Tibial nerve (tissue), 4 donors: ENCODE measurements around the gene FARSB. TPM values are rescaled to one million over a fixed set of nuclear protein-coding genes. Genes with fewer than 3 reads are reported as not detected.

Experiments
- DNase-seq, 2 donors: peaks; one replicate each; pipeline ENCODE4 v3.0.0-alpha.2; 2019; ENCODE audit warnings: low spot score in 2 of 2
- H3K27ac ChIP-seq, 4 donors: fragments of 200-600 bp; sonication (generic) in 3 of 4; one replicate each; pipeline ENCODE4 v1.5.1; 2017 to 2019; ENCODE audit warnings: mild to moderate bottlenecking in 1 of 4
- H3K27me3 ChIP-seq, 2 donors: fragments of 200-600 bp; sonication (generic) in 1 of 2; one replicate each; pipeline versions ENCODE4 v1.5.1 to v1.6.0; 2017 to 2019
- H3K36me3 ChIP-seq, 3 donors: fragments of 200-600 bp; sonication (generic); one replicate each; pipeline ENCODE4 v1.5.1; 2018 to 2019
- H3K4me1 ChIP-seq, 4 donors: fragments of 200-600 bp; sonication (generic) in 3 of 4; one replicate each; pipeline ENCODE4 v1.5.1; 2017 to 2019
- H3K4me3 ChIP-seq, 4 donors: fragments of 200-600 bp; sonication (generic) in 3 of 4; one replicate each; pipeline ENCODE4 v1.5.1; 2017 to 2019; ENCODE audit warnings: mild to moderate bottlenecking in 1 of 4, moderate library complexity in 1 of 4
- H3K9me3 ChIP-seq, 4 donors: fragments of 200-600 bp; sonication (generic) in 3 of 4; one replicate each; pipeline ENCODE4 v1.5.1; 2017 to 2019
- CTCF ChIP-seq, 5 experiments: fragments of 200-600 bp in 3 of 5; fragments of 450-650 bp in 2 of 5; sonication (generic) in 3 of 5; IDR thresholded peaks; one replicate each; pipeline ENCODE4 v1.5.1; 2016 to 2019; ENCODE audit warnings: antibody characterized with exemption in 5 of 5, mild to moderate bottlenecking in 3 of 5, moderate library complexity in 2 of 5
- EP300 ChIP-seq, 2 donors: sonication (generic); formaldehyde crosslinking; IDR thresholded peaks; one replicate each; pipeline ENCODE4 v1.6.1; 2017; ENCODE audit warnings: antibody characterized with exemption in 2 of 2, mild to moderate bottlenecking in 1 of 2
- POLR2A ChIP-seq, 2 donors: fragments of 450-650 bp; IDR thresholded peaks; one replicate each; pipeline ENCODE4 v1.6.1; 2017; ENCODE audit warnings: antibody characterized with exemption in 2 of 2, mild to moderate bottlenecking in 2 of 2, moderate library complexity in 2 of 2
- WGBS, 2 donors: methylation state at CpG; one replicate each; pipeline ENCODE4 v1.1.5; 2018; 5-methylcytosine and 5-hydroxymethylcytosine counted together
- total RNA-seq, 4 donors: library from RNA; depleted of rRNA; stranded (reverse); fragments of >200 nt; gene quantifications; one replicate each; pipeline ENCODE4 v1.1.0, GENCODE V29; 2016

The FARSB gene
- total RNA-seq, 4 donors from 2014 or later, result 12.3 to 16.8 (median 13.9) TPM

- 71 to 76% methylated on average over 6 of the region's 6 CpGs for WGBS, 2 donors
- H3K27ac ChIP-seq, result peak overlapping the region in 1 of 4 donors; percentile 15
- H3K27me3 ChIP-seq, result no peaks in the 10 kb centered on the region
- H3K4me3 ChIP-seq, result no peak overlapping the region
- peaks cover 0 to 26% (median 8%) of the 10 kb centered on the region in 4 donors for H3K4me1 ChIP-seq
- TF ChIP-seq POLR2A (IDR thresholded peaks at IDR 0.05) (no peak), EP300 (IDR thresholded peaks at IDR 0.05) (no peak)
- no peaks in the 10 kb centered on the region for H3K9me3 ChIP-seq
- no peak for DNase-seq
- peaks cover 0 to 18% (median 0%) of the 10 kb centered on the region in 3 donors for H3K36me3 ChIP-seq
Measured at GRCh38 chr2:222572264-222572721, 83.6 kb downstream of the FARSB start.

- Histone ChIP-seq H3K4me1 (peaks cover 0 to 26% (median 8%) of the 10 kb centered on the region in 4 donors), H3K27ac (no peak overlapping the region)
- TF ChIP-seq CTCF (IDR thresholded peaks at IDR 0.05) (no peak), POLR2A (IDR thresholded peaks at IDR 0.05) (no peak), EP300 (IDR thresholded peaks at IDR 0.05) (no peak)
Measured at GRCh38 chr2:222569826-222570225, 86.1 kb downstream of the FARSB start.

GRCh38 chr2:222568865-222569264, 87.0 kb downstream of the FARSB start:
- H3K4me1 ChIP-seq, result peaks cover 0 to 23% (median 8%) of the 10 kb centered on the region in 4 donors
- H3K27me3 ChIP-seq, result no peaks in the 10 kb centered on the region
- peaks cover 0 to 44% (median 0%) of the 10 kb centered on the region in 3 donors for H3K36me3 ChIP-seq
- peak; percentile 28 to 48 for DNase-seq
- H3K4me3 ChIP-seq, result no peak overlapping the region
- no peak overlapping the region for H3K27ac ChIP-seq
- H3K9me3 ChIP-seq, result no peaks in the 10 kb centered on the region
- TF ChIP-seq CTCF (IDR thresholded peaks at IDR 0.05) (no peak), POLR2A (IDR thresholded peaks at IDR 0.05) (no peak), EP300 (IDR thresholded peaks at IDR 0.05) (no peak)
- WGBS, 2 donors, result 40 to 64% methylated on average over 4 of the region's 4 CpGs

More at GRCh38 chr2:222569826-222570225, 86.1 kb downstream of the FARSB start:
- no peaks in the 10 kb centered on the region for H3K9me3 ChIP-seq
- H3K36me3 ChIP-seq, result peaks cover 0 to 38% (median 0%) of the 10 kb centered on the region in 3 donors
- H3K27me3 ChIP-seq, result no peaks in the 10 kb centered on the region
- no peak for DNase-seq
- WGBS, 2 donors, result 71 to 72% methylated on average over 1 of the region's 1 CpG
- H3K4me3 ChIP-seq, result no peak overlapping the region

- Histone ChIP-seq H3K4me3 (no peak overlapping the region), H3K36me3 (peaks cover 0 to 45% (median 0%) of the 10 kb centered on the region in 3 donors), H3K4me1 (peaks cover 0 to 4% (median 0%) of the 10 kb centered on the region in 4 donors), H3K27me3 (no peaks in the 10 kb centered on the region), H3K9me3 (no peaks in the 10 kb centered on the region), H3K27ac (no peak overlapping the region)
- 95 to 100% methylated on average over 6 of the region's 6 CpGs for WGBS, 2 donors
- TF ChIP-seq CTCF (IDR thresholded peaks at IDR 0.05) (no peak), EP300 (IDR thresholded peaks at IDR 0.05) (no peak), POLR2A (IDR thresholded peaks at IDR 0.05) (no peak)
- no peak for DNase-seq
Measured at GRCh38 chr2:222566229-222566628, 89.7 kb downstream of the FARSB start.

GRCh38 chr2:222563936-222564335, 92.0 kb downstream of the FARSB start:
- Histone ChIP-seq H3K4me3 (no peak overlapping the region), H3K27ac (no peak overlapping the region), H3K27me3 (no peaks in the 10 kb centered on the region), H3K36me3 (peaks cover 0 to 43% (median 0%) of the 10 kb centered on the region in 3 donors), H3K4me1 (peaks cover 0 to under 1% (median 0%) of the 10 kb centered on the region in 4 donors), H3K9me3 (no peaks in the 10 kb centered on the region)
- DNase-seq, result no peak
- 85 to 87% methylated on average over 6 of the region's 6 CpGs for WGBS, 2 donors
- no peak for TF ChIP-seq EP300 (IDR thresholded peaks at IDR 0.05)
- no peak for TF ChIP-seq POLR2A (IDR thresholded peaks at IDR 0.05)
- TF ChIP-seq CTCF (IDR thresholded peaks at IDR 0.05), result no peak
